ENCODE data around the gene STX18. TPM values are rescaled to one million over a fixed set of nuclear protein-coding genes. Genes with fewer than 3 reads are reported as not detected.

STX18 gene
- total RNA-seq, 1 experiment from 2014 or later = 32.7 TPM

- H3K4me3 Mint-ChIP-seq (ENCODE audit: unreplicated experiment) = no peak overlapping the region
- H3K27ac Mint-ChIP-seq (ENCODE audit: low read depth, unreplicated experiment) = no peak overlapping the region
- POLR2A ChIA-PET = no interaction called here
Observed at GRCh38 chr4:4413373-4413725, 128.5 kb downstream of the STX18 start.

GRCh38 chr4:4412641-4413372 is 129.0 kb downstream of the STX18 start:
- Mint-ChIP-seq H3K9me3 (ENCODE audit: unreplicated experiment) (no peaks in the 10 kb centered on the region), H3K27me3 (ENCODE audit: insufficient read depth, unreplicated experiment) (no peaks in the 10 kb centered on the region), H3K27ac (ENCODE audit: low read depth, unreplicated experiment) (no peak overlapping the region), H3K36me3 (ENCODE audit: insufficient read depth, unreplicated experiment) (no peaks in the 10 kb centered on the region), H3K4me1 (ENCODE audit: insufficient read depth, unreplicated experiment) (no peaks in the 10 kb centered on the region), H3K4me3 (ENCODE audit: unreplicated experiment) (no peak overlapping the region)
- DNase-seq (ENCODE audit: unreplicated experiment) = no peak
- intact Hi-C loops (cut with micrococcal nuclease) = no loop called here
- ChIA-PET POLR2A (no interaction called here), CTCF (interaction anchor here (0.6 to 1.4 kb wide), 4 partner anchors 13 to 1922 kb away, joined by 3 to 7 read pairs (median 4); no protein-coding TSS in a partner anchor)
- BruUV-seq (replicated peaks) = no TSS peak
- no peak for TF ChIP-seq CTCF (IDR thresholded peaks at IDR 0.05; ENCODE audit: unreplicated experiment)

More at GRCh38 chr4:4413373-4413725, 128.5 kb downstream of the STX18 start:
- CTCF ChIA-PET = interaction anchor here (1.0 to 1.4 kb wide), 2 partner anchors 13 to 17 kb away, joined by 4 to 7 read pairs; no protein-coding TSS in a partner anchor
- BruUV-seq (replicated peaks) = no TSS peak
- TF ChIP-seq CTCF (IDR thresholded peaks at IDR 0.05; ENCODE audit: unreplicated experiment) = no peak
- Mint-ChIP-seq H3K9me3 (ENCODE audit: unreplicated experiment) (no peaks in the 10 kb centered on the region), H3K36me3 (ENCODE audit: insufficient read depth, unreplicated experiment) (peaks cover 3% of the 10 kb centered on the region), H3K4me1 (ENCODE audit: insufficient read depth, unreplicated experiment) (no peaks in the 10 kb centered on the region), H3K27me3 (ENCODE audit: insufficient read depth, unreplicated experiment) (no peaks in the 10 kb centered on the region)
- intact Hi-C loops (cut with micrococcal nuclease) = no loop called here
- no peak for DNase-seq (ENCODE audit: unreplicated experiment)

- Mint-ChIP-seq H3K4me3 (ENCODE audit: unreplicated experiment) (no peak overlapping the region), H3K4me1 (ENCODE audit: insufficient read depth, unreplicated experiment) (no peaks in the 10 kb centered on the region), H3K36me3 (ENCODE audit: insufficient read depth, unreplicated experiment) (no peaks in the 10 kb centered on the region), H3K27me3 (ENCODE audit: insufficient read depth, unreplicated experiment) (no peaks in the 10 kb centered on the region), H3K9me3 (ENCODE audit: unreplicated experiment) (no peaks in the 10 kb centered on the region), H3K27ac (ENCODE audit: low read depth, unreplicated experiment) (no peak overlapping the region)
- DNase-seq (ENCODE audit: unreplicated experiment) = no peak
- TF ChIP-seq CTCF (IDR thresholded peaks at IDR 0.05; ENCODE audit: unreplicated experiment) = no peak
- intact Hi-C loops (cut with micrococcal nuclease) = no loop called here
- ChIA-PET CTCF (interaction anchor here (0.6 kb wide), 2 partner anchors 16 to 20 kb away, joined by 3 to 4 read pairs; no protein-coding TSS in a partner anchor), POLR2A (interaction anchor here (0.7 to 1.0 kb wide), 2 partner anchors 11 to 100 kb away, joined by 3 to 4 read pairs; no protein-coding TSS in a partner anchor)
- BruUV-seq (replicated peaks) = no TSS peak
Observed at GRCh38 chr4:4411906-4412305, 129.9 kb downstream of the STX18 start.

- Mint-ChIP-seq H3K4me1 (ENCODE audit: insufficient read depth, unreplicated experiment) (no peaks in the 10 kb centered on the region), H3K4me3 (ENCODE audit: unreplicated experiment) (no peak overlapping the region), H3K27me3 (ENCODE audit: insufficient read depth, unreplicated experiment) (no peaks in the 10 kb centered on the region), H3K9me3 (ENCODE audit: unreplicated experiment) (no peaks in the 10 kb centered on the region), H3K36me3 (ENCODE audit: insufficient read depth, unreplicated experiment) (no peaks in the 10 kb centered on the region), H3K27ac (ENCODE audit: low read depth, unreplicated experiment) (no peak overlapping the region)
- ChIA-PET CTCF (no interaction called here), POLR2A (no interaction called here)
- no peak for DNase-seq (ENCODE audit: unreplicated experiment)
- no TSS peak for BruUV-seq (replicated peaks)
- intact Hi-C loops (cut with micrococcal nuclease) = no loop called here
- no peak for TF ChIP-seq CTCF (IDR thresholded peaks at IDR 0.05; ENCODE audit: unreplicated experiment)
Observed at GRCh38 chr4:4410271-4410670, 131.6 kb downstream of the STX18 start.
